ENCODE data around the gene PRSS50. TPM values are rescaled to one million over a fixed set of nuclear protein-coding genes. Genes with fewer than 3 reads are reported as not detected.
A peak's percentile ranks its signal among the peaks of the same experiment; 100 is the strongest.

Gene PRSS50
- total and polyA plus RNA-seq, 7 donors = 0.03 to 1.1 (median 0.49) TPM; not detected in 3

- Histone ChIP-seq H3K4me3 (no peak overlapping the region), H3K4me1 (no peaks in the 10 kb centered on the region), H3K9me3 (no peaks in the 10 kb centered on the region), H3K36me3 (no peaks in the 10 kb centered on the region), H3K27ac (no peak overlapping the region), H3K27me3 (peaks cover 4 to 24% (median 16%) of the 10 kb centered on the region in 3 donors)
- peak; percentile 32 for DNase-seq
- intact Hi-C loops (cut with DNase I) = no loop called here
- TF ChIP-seq POLR2A (IDR thresholded peaks at IDR 0.05) (no peak), POLR2AphosphoS5 (IDR thresholded peaks at IDR 0.05) (no peak), CTCF (IDR thresholded peaks at IDR 0.05) (no peak), EP300 (IDR thresholded peaks at IDR 0.05) (no peak)
- 82 to 94% methylated on average over 4 of the region's 4 CpGs for WGBS, 2 donors
Measured at GRCh38 chr3:46719735-46720271, 2.1 kb upstream of the PRSS50 start.

GRCh38 chr3:46719044-46719565, 1.4 kb upstream of the PRSS50 start:
- DNase-seq = peak; percentile 47
- no peak overlapping the region for H3K4me3 ChIP-seq
- intact Hi-C loops (cut with DNase I) = no loop called here
- TF ChIP-seq POLR2AphosphoS5 (IDR thresholded peaks at IDR 0.05) = no peak
- TF ChIP-seq POLR2A (IDR thresholded peaks at IDR 0.05) = no peak
- TF ChIP-seq CTCF (IDR thresholded peaks at IDR 0.05) = no peak
- no peak for TF ChIP-seq EP300 (IDR thresholded peaks at IDR 0.05)
- no peaks in the 10 kb centered on the region for H3K4me1 ChIP-seq
- no peaks in the 10 kb centered on the region for H3K9me3 ChIP-seq
- no peak overlapping the region for H3K27ac ChIP-seq
- WGBS, 2 donors = 83 to 92% methylated on average over 2 of the region's 2 CpGs
- H3K36me3 ChIP-seq = no peaks in the 10 kb centered on the region
- H3K27me3 ChIP-seq = peaks cover 4 to 24% (median 16%) of the 10 kb centered on the region in 3 donors

GRCh38 chr3:46716461-46717441, 918 bp downstream of the PRSS50 start:
- TF ChIP-seq POLR2AphosphoS5 (IDR thresholded peaks at IDR 0.05) = no peak
- TF ChIP-seq EP300 (IDR thresholded peaks at IDR 0.05) = no peak
- TF ChIP-seq POLR2A (IDR thresholded peaks at IDR 0.05) = no peak
- no peak for TF ChIP-seq CTCF (IDR thresholded peaks at IDR 0.05)
- no peaks in the 10 kb centered on the region for H3K36me3 ChIP-seq
- WGBS, 2 donors = 91 to 93% methylated on average over 19 of the region's 19 CpGs
- H3K27ac ChIP-seq = no peak overlapping the region
- H3K27me3 ChIP-seq = peaks cover 4 to 24% (median 16%) of the 10 kb centered on the region in 3 donors
- peak; percentile 30 for DNase-seq
- no peak overlapping the region for H3K4me3 ChIP-seq
- no peaks in the 10 kb centered on the region for H3K9me3 ChIP-seq
- no peaks in the 10 kb centered on the region for H3K4me1 ChIP-seq
- intact Hi-C loops (cut with DNase I) = no loop called here

- H3K36me3 ChIP-seq = no peaks in the 10 kb centered on the region
- WGBS, 2 donors = 91 to 92% methylated on average over 11 of the region's 11 CpGs
- TF ChIP-seq CTCF (IDR thresholded peaks at IDR 0.05) (no peak), EP300 (IDR thresholded peaks at IDR 0.05) (no peak), POLR2A (IDR thresholded peaks at IDR 0.05) (no peak), POLR2AphosphoS5 (IDR thresholded peaks at IDR 0.05) (no peak)
- no peak overlapping the region for H3K27ac ChIP-seq
- intact Hi-C loops (cut with DNase I) = no loop called here
- H3K9me3 ChIP-seq = no peaks in the 10 kb centered on the region
- no peaks in the 10 kb centered on the region for H3K4me1 ChIP-seq
- H3K27me3 ChIP-seq = peaks cover 4 to 24% (median 16%) of the 10 kb centered on the region in 3 donors
- no peak overlapping the region for H3K4me3 ChIP-seq
- DNase-seq = peak; percentile 46
Measured at GRCh38 chr3:46715507-46716175, 2.0 kb downstream of the PRSS50 start.

Data from sigmoid colon (tissue), 7 donors.